ENCODE measurements around the gene SLC10A4.
"Not testable (repeated sequence)": the region's sequence is repeated elsewhere in the genome, so short reads cannot be mapped to it uniquely, and the experiment has no call there.

The SLC10A4 gene, protein sequence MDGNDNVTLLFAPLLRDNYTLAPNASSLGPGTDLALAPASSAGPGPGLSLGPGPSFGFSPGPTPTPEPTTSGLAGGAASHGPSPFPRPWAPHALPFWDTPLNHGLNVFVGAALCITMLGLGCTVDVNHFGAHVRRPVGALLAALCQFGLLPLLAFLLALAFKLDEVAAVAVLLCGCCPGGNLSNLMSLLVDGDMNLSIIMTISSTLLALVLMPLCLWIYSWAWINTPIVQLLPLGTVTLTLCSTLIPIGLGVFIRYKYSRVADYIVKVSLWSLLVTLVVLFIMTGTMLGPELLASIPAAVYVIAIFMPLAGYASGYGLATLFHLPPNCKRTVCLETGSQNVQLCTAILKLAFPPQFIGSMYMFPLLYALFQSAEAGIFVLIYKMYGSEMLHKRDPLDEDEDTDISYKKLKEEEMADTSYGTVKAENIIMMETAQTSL

DNA sequence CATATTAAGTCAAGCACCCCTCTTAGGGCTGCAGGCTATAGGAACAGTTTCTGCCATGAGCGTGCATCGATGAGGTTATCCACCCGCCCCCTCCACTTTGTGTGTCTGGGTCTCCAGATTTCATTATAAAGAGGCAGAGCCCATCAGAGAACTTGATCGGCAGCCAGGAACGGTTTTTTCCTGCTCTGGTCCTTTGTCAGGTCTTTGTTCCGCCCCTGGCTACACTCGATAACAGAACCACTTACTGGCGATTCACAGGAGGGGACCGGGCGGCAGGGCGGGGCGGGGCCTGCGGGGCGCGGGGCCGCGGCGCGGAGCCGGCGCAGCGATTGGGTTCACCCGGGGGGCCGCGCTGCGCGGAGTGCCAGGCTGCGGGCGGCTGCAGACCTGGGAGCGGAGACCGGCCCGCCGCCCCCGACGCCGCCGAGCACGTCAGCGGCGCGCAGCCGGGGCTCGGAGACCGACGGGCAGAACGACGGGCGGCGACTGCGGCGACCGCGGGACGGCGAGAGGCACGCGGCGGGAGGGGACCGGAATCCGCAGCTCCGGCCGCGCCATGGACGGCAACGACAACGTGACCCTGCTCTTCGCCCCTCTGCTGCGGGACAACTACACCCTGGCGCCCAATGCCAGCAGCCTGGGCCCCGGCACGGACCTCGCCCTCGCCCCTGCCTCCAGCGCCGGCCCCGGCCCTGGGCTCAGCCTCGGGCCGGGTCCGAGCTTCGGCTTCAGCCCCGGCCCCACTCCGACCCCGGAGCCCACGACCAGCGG lies at the start of gene SLC10A4:
Gene SLC10A4, plus strand, starts transcription at position 338 of the 771 bp plus-strand sequence. Its CDS starts 219 bp downstream, at position 557.
- peak in 1 of 6 experiments; percentile 26 for DNase-seq

DNA sequence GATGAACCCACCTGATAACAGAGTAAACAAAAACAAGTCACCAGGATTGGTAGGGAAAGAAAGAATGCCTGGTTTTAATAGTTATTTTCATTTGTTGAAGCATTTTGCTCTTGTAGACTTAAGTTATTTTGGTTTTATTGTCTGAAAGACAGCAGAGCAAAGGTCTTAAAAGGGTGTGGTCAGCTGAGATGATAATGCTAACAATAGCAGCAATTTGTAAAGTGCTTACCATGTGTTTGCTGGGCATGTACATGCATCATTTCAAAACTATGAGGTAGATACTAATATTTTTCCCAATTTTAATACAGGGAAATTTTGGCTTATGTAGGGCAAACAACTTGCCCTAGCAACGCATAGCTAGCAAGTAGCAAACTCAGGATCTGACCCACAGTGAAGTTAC lies 46.8 kb upstream of the SLC10A4 start:
- DNase-seq = no peak

DNA sequence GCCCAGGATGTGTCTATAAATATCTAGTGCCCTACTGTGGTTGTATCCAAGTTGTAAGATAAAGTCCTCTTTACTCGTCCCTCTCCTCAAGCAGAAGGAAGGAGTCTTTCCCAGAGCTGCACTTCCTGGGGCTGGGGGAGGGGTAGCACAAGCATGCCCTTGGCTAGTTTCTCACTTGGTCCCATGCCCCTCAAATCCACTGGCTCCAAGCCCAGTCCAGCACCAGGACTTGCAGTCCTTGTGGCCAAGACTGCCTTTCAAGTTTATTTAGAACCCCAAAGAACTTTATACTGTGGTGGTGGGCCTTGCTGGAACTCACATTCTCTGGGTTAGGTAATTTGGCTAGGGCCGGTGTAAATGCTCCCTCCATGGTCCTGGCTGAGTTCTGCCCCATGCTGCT lies 43.2 kb upstream of the SLC10A4 start:
- no peak for DNase-seq

DNA sequence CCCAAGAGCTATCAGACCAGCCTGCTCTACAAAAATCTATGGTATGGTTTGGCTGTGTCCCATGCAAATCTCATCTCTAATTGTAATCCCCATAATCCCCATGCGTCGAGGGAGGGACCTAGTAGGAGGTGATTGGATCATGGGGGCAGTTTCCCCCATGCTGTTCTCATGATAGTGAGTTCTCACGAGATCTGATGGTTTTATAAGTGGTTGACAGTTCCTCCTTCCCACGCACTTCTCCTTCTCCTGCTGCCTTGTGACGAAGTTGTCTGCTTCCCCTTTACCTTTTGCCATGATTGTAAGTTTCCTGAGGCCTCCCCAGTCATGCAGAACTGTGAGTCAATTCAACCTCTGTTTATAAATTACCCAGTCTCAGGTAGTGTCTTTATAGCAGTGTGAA lies 42.2 kb upstream of the SLC10A4 start:
- not testable (repeated sequence) for DNase-seq

DNA sequence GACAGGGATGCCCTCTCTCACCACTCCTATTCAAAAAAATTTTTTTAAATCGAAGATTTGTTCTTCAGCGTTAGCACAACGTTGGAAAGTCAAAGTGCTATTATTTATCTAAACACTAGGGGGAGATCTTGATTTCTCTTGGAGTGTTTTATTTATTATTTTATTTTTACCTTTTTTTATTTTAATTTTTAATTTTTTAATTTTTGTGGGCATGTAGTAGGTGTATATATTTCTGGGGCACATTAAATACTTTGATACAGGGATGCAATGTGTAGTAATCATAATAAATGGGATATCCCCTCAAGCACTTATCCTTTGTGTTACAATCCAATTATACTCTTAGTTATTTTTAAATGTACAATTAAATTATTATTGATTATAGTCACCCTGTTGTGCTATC lies 37.4 kb upstream of the SLC10A4 start:
- DNase-seq = peak in 1 of 6 experiments; percentile 17

DNA sequence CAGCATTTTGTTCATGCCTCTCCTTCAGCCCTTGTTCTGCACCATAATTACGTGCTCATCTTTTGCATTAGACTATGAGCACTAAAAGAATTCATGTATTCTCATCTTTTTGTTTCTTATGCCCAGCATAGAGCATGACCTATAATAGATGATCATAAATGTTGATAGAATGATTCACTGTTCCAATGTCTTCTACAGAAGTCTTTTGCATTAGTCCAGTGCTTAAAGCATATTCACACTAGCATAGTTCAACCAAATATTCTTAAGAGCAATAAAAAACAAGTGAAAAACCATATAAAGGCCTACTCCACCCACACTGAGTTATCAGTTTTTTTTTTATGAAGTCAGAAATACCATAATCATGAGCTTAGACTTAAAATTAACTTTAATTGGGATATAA lies 36.5 kb upstream of the SLC10A4 start:
- DNase-seq = no peak

DNA sequence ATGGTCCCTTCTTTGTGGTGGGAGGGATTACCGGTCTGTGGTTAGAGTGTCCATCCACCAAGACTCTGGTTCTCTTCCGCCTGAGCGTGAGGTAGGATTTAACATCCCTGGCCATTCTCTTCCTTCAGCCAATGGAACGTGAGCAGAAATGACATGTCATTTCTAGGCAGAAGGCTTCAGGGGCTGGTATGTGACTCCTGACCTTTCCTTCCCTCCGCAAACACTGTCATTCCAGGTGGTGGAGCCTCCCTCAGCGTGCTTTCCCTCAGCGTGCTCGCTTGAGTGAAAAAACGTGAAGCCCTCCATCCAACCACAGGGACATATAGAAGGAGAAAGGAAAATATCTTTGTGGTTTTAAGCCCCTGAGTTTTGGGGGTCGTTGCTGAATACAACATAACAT lies 34.0 kb upstream of the SLC10A4 start:
- no peak for DNase-seq

DNA sequence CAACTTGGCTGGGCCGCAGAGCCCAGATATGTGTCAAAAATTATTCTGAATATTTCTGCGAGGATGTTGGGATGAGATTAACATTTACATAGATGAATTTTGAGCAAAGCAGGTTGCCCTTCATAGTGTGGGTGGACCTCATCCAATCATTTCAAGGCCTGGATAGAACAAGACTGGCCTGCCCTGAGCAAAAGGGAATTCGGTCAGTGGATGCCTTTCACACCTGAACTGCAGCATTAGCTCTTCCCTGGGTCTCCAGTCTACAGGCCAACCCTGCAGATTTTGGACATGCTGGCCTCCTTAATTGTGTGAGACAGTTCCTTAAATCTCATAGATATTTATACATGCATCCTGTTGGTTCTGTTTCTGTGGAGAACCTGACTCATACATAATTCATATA lies 32.4 kb upstream of the SLC10A4 start:
- DNase-seq = no peak

DNA sequence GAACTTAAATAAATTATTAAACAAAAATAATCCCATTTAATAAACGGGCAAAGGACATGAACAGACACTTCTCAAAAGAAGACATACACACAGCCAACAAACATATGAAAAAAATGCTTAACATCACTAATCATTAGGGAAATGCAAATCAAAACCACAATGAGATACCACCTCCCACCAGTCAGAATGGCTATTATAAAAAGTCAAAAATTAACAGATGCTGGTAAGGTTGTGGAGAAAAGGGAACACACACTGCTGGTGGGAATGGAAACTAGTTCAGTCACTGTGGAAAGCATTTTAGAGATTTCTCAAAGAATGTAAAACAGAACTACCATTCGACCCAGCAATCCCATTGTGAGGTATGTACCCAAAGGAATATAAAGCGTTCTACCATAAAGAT lies 31.5 kb upstream of the SLC10A4 start:
- not testable (repeated sequence) for DNase-seq

DNA sequence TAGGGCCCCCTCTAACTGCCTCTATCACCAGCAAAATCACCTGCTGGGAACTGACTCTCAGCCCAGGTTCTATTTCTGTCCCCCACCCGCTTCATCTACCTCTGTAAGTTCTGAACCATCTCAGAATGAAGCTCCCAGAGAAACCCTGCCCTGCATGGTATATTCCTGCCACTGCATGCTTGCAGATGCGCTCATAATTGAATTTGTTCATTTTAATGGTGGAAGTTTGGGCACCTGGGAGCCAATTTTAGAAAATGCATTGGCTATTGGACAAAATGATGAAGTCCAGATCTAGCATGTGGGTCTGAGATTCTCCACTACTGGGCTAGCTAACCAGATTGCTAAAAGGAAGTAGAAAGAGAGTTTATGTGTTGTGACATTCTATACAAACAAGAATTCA lies 28.6 kb upstream of the SLC10A4 start:
- DNase-seq = no peak

DNA sequence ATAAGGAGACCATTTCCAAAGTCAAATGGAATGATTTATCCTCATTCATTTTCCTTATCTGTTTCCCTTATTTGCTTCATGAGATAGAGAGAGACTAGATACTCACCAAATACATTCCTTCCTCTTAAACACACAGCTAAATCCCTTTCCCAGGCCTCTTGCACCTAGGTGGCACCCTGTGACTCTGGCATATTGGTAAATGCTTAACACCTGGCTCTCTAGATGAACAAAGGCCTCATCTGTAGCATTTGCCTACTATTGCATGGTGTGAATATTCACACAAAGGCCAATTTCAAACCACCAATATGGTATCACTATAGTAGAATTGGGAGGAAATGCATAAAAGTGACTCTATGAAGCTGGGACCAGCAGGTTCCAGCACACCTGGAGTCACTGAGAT lies 22.1 kb upstream of the SLC10A4 start:
- DNase-seq = no peak

DNA sequence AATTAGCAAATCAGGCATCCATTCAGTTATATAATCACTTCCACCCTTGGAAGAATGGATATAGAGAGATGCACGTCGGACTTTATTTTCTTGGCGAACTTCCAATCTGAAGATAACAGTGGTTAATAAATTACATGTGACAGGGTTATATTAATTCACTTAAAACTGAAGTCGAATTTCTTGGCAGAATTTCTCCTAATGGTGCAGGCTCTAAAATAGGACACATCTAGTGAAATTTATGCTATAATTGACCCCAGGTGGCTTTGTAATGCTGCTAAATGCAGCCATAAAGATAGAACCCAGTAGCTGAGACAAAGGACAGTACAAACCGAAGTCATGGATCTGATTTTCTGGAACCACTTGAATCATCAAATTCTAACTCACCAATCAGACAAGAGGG lies 20.8 kb upstream of the SLC10A4 start:
- DNase-seq = no peak

DNA sequence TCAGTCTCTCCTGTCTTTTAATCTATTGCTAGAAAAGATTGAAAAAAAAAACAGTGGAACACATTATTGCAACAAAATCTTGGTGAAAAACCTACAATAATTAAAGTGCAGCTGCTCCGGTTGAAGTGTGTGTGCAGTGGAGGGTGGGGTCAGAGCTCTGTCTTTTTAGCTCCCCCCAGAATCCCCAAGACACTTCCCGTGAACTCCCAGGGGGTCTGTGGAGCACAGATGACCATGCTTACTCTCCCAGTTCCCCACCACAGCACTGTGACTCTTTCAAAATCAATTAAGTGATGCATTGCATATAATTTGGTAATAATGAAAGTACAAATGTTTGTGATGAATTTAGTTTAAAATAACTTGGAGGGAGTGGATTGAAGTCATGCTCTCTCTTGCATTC lies 15.7 kb upstream of the SLC10A4 start:
- no peak for DNase-seq

DNA sequence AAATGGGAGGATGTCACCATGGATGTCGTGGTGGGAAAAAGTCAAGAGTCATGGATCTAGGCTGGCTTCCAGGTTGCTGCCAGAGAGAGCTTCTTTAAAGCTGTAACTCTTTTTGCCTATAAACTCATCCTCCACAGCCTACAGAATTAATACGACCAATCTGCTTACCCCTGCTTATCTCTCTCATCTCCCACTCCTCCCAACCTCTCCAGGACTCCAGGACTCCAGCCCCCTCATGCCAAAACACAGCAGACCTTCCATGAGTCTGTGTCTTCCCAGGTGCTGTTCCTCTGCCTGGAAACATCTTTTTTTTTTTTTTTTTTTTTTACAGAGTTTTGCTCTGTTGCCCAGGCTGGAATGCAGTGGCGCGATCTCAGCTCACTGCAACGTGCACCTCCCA lies 15.3 kb upstream of the SLC10A4 start:
- DNase-seq = no peak

DNA sequence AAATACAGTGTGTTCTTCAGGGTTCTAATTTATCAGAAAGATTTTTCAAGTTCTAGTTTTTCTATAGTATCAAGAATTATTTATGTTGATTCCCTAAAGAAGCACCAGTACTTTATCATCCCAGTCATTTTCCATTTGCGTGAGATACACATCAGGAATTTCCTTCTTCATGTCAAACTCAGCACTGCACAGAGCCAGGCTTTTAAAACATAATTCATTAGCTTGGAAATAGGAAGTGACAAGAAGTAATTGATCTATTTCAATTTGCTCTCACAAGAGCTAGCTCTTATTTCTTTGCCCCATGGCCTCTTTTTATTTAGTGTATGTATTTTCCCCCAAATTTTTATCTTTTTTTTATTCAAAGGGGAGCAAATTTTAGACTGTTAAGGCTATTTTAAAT lies 13.0 kb upstream of the SLC10A4 start:
- DNase-seq = no peak

DNA sequence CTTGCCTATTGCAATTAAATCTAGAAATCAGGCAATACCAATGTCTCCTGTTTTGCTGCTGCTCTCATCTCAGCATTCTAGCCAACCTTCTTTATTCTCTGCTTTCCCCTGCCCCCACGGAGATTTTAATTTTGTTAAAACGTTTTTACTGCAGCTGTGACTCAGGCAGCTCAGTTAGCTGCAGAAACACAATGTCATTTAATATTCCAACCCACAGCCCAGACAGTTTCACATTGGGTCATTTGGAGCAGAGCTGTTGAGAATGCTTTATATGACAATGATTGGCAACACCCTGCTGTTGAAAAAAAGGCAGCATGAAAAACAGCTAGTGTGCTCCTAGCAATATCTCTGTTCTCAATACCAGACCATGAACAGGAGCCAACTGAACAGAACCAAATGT lies 12.6 kb upstream of the SLC10A4 start:
- no peak for DNase-seq

DNA sequence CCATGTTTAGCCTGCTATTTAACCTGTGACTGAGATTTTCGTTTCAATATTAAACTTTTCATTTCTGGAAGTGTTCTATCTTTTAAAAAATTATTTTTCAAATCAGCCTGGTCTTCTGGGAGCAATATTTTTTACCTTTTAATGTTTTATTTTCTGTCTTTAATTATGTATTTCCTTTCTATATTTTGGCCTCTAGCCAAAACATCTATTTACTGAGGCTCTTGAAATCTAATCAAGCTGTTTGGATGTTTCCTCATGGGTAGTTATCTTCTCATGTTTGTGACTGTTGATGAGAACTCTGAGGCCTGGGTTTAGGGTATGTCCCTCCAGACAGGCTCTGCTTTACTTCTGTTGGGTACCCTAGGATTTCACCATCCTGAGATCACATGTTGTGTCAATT lies 10.3 kb upstream of the SLC10A4 start:
- DNase-seq = no peak

DNA sequence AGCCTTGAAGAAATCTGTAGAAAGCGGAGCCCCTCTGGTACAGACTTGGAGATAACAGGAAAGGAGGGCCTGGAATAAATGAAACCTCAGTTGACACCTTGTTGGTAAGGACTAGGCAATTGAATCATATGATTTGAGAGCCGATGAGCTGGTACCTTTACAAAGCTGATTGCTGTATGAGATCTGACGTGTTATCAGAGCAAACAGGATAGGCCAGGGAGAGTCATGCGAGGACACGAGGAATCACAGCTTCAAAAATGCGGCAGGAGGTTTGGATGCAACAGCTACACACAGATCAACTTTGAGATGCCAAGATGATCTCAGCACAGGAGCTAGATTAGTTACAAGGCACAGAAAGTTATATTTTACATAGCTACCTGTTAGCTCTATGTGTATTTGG lies 7.4 kb upstream of the SLC10A4 start:
- DNase-seq = no peak

DNA sequence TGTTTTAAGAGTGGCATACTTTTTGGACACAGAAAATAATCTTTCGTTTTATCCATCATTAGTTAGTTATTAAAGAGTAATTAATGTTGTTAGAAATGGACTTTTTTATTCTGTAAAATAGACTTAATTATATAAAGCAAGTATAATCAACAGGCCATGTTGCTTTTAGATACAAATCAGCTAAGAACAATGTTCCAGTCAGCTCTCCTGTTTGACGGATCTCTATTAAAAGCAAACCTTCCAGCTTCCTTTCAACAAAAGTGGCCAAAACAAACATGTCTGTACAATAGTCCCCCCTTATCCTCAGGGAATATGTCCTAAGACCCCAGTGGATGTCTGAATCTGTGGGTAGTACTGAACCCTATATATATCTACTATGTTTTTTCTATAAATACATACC lies 4.9 kb upstream of the SLC10A4 start:
- no peak for DNase-seq

DNA sequence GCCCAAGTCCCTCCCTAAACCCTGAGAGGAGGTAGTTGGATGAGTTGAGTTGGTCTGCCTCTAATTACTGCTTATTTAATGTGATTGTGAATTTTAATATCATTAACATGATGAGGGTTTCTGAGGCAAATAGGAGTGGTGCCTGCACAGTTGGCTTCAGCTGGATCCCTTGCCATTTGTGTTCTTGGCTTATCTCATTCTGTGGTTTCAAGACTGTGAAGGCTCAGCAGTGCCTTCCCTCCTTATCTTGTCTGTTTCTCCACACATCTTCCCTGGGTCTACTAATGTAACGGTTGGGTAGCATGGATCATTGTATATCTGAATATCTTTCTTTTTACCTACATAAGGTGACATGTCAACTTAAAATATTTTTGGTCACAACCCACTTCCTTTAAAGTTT lies 1.6 kb upstream of the SLC10A4 start:
- no peak for DNase-seq

DNA sequence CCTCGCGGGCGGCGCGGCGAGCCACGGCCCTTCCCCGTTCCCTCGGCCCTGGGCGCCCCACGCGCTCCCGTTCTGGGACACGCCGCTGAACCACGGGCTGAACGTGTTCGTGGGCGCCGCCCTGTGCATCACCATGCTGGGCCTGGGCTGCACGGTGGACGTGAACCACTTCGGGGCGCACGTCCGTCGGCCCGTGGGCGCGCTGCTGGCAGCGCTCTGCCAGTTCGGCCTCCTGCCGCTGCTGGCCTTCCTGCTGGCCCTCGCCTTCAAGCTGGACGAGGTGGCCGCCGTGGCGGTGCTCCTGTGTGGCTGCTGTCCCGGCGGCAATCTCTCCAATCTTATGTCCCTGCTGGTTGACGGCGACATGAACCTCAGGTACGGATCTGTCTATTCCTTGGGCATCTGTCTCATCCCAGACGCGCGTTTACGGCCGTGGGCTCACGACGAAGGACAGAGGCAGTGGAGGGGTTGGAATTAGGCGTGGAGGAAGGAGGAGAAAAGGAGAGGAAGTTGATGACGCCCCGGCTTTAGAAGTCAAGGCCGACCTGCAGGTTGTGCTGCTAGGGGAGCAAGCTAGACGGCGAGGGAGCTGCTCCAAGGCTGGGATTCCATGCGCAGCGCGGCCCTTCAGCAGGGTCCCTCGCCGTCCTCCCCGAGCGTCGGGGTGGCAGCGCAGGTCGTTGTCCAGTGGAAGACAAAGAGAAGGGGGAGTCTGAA lies 792 bp downstream of the SLC10A4 start:
- DNase-seq = peak in 1 of 6 experiments; percentile 12

DNA sequence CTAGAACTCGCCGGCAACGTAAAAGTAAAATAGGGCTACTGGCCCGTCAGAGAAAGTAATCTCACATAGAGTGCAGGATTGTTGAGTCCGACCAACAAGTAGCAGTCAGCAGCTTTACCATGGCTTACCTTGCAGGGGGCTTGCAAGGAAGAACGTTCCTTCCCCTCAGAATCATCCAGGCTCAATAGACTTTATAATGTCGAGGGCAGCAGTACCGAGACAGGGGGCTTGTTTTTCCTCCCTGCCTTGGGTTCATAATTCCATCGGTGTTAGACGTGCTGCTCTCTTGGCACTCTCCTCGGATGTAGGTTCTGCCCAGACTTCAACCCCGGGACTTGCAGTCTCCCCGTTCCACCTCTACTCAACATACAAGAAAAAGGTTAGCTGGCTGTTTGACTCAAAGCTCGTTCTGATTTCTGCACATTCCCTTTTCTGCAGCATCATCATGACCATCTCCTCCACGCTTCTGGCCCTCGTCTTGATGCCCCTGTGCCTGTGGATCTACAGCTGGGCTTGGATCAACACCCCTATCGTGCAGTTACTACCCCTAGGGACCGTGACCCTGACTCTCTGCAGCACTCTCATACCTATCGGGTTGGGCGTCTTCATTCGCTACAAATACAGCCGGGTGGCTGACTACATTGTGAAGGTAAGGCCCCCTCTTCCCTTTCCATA lies 1.5 kb downstream of the SLC10A4 start:
- DNase-seq = peak in 1 of 6 experiments; percentile 29

DNA sequence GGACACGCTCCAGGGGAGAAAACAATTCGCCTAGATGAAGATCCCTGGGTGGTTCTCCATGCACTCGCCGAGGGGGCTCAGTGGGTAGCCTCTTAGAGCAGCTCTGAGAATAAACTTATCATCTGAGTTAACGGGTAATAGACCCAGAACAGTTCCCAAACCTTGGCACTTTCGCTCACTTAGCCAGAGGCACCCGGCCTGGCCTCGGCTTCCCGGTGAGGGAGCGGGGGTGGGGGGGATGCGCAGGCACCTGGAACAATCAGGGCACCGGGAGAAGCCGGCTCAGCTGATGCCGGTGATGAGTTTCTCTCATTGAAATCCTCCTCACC lies 6.5 kb downstream of the SLC10A4 start:
- DNase-seq = no peak
